ENCODE results near the gene VSTM2B.

The VSTM2B gene

GRCh38 chr19:29497241-29497640, 28.6 kb upstream of the VSTM2B start:
- DNase-seq: no peak

DNA sequence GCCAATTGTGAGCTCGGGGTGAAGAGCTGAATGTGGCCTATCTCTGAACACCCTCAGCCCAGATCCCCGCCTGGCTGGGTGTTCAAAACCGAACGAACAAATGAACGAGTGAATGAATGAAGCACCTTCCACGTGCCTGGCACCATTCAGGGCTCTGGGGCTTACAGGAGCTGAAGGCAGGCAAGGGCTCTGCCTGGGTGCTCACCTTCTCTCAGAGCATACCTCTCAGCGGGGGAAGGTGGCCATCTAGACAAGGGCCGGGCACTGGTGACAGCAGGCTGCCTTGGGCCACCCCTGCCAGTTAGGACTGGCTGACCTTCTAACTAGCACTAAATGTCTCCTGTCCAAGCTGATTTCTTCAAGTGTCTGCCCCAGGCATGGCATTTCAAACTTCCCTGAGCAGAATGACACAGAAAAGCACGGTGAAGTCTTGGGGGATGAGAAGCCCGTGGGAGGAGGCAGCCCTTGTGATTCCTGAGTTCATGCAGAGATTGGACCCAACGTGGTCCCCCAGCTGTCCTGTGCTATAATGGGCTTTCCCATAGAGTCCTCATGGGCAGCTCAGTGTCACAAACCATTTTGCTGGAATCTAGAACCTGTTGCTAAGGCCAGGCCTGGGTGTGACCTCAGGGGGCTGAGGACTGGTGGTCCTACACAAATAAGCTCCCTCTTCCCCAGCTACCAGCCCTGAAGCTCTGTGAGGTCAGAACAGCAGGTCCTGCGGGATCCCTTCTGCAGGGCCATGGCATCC, 27.9 kb upstream of the VSTM2B start:
- DNase-seq: no peak

DNA sequence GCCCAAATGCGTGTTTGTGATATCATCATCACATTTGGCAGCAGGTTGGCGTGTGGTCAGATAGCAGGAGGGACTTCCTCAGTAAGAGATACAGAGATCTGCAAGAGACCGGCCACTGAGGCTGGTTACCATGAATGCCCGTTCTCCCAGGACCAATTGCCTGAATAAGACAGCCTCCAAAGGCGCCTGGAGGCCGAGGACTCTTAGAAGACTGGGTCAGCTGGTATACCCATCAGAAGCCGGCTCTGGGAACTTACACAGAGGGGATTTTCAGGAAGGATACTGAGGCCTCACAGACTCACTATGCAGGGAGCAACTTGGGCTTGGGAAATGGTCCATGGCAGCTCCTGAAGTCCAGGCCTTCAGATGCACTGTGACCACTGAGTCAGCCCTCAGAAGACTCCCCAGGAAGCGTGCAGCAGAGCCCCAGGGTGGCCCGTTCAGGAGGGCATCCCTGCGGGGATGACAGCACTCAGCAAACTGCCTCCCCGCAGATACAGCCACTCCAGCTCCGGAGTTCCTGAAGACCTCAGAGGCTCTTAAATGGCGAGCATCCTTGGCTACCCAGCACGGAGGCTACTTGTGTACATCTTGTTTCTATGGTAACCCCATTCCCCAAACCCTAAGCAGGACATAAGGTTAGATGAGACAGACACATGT, 26.4 kb upstream of the VSTM2B start:
- no peak for DNase-seq

- no peak for DNase-seq
Measured at GRCh38 chr19:29499921-29500590, 25.7 kb upstream of the VSTM2B start.

- DNase-seq: no peak
Measured at GRCh38 chr19:29501816-29502580, 23.8 kb upstream of the VSTM2B start.

GRCh38 chr19:29502581-29502850, 23.3 kb upstream of the VSTM2B start:
- DNase-seq: no peak

GRCh38 chr19:29503140-29503758, 22.5 kb upstream of the VSTM2B start:
- no peak for DNase-seq

DNA sequence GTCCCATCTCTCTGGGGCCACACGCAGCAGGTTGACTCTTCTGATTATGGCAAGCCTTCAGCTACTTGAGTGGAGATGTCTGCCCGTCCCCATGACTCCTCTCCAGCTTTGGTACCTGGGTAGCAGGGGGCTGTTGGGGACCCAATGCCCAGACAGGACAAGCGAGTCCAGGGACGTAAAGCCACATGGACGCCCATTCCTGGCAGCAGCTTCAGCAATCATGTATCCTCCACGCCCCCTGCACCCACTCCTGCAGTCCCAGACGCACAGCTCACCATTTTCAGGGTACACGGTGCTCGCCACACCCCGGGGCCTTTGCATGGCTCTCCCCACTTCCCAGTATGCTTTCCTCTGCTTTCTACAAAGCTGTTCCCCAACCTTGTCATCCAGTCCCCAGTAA, 22.0 kb upstream of the VSTM2B start:
- DNase-seq: no peak

DNA sequence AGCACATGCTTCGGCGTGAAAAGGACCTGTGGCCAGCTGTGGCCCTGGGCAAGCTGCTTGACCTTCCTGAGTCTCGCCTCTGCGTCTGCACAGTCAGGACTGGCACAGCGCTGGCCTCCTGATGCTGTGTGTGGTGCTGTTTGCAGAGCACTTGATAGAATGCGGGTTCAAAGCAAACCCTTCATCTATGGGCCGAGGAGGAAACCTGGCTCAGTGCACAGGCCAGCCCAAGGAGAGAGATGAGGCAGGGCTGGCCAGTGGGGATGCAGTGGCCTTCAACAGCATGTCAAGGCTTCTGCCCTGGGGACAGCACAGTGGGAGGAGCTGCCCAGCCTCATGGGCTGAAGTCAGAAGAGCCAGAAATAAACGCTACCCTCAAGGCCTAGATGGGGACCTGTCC, 21.3 kb upstream of the VSTM2B start:
- no peak for DNase-seq

DNA sequence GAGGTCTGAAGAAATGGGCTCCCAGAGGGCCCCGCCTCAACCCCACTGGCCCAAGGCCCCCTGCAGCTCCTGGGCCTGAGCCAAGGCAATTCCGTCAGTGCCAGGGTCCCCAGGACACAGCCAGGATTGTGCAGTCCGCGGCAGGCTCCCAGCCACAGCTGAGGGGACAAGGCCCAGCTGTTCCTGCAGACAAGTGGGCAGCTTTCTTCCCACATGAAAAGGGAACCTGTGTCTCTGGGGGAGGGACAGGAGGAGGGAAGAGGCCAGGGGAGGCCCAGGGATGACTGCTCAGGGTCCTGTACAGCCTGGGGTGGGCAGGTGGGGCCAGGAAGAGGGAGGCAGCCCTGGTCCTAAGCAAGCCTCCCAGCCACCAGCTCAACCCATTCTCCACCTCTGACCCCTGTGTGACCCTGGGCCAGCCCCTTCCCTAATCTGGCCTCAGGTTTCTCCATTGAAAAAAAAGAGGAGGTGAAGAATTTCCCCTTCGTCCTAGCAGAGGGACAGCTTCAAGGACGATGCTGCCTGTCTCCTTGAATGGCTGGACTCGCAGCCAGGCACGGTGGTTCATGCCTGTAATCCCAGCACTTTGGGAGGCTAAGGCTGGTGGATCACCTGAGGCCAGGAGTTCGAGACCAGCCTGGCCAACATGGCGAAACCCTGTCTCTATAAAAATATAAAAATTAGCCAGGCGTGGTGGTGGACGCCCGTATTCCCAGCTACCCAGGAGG, 20.5 kb upstream of the VSTM2B start:
- DNase-seq: no peak

- no peak for DNase-seq
Measured at GRCh38 chr19:29506619-29506911, 19.2 kb upstream of the VSTM2B start.

DNA sequence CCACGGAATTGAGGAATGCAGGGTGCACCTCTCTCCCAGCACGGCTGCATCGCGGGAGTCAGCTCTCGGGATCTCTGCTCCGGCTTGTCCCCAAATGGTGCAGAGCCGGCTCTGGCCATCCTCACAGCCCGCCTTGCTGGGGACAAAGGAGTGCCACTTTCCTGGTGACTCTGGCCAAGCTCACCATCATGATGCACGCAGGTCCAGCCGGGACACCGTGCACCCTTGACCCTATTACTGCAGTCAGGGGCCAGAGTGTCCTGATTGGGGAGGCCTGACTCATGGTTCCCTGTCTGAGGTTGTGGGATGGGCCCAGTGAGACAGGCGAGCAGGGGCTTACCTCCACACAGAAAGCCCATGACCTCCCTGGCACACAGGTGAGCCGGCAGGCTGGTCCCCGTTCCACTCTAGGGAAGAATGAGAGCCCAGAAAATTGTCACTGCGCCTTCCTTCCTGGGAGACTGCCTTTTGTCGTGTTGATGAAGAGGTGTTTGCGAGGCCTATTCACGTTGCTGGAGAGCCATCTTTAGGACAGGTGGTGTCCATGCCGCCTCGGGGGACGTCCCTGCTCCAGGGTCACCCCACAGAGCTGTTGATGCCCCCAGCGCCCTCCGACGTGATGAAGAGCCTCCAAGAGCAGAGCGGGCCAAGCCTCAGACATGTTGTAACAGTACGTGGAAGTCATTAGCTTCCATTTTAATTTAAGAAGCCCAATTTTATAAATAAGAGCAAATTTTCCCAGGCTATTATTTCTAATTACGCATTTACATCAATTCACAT, 18.5 kb upstream of the VSTM2B start:
- no peak for DNase-seq

DNA sequence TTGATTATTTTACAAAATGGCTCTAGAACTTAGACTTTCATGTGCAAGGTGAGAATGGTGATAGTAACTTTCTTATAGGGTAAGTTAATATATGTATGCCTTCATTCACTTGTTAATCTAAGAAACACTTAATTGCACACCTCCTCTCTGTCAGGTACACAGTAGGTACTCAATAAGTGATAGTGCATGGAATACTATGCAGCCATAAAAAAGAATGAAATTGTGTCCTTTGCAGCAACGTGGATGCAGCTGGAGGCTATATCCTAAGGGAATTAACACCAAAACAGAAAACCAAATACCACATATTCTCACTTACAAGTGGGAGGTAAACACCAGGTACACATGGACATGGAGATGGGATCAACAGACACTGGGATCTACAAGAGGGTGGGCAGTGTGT, 17.6 kb upstream of the VSTM2B start:
- DNase-seq: no peak

DNA sequence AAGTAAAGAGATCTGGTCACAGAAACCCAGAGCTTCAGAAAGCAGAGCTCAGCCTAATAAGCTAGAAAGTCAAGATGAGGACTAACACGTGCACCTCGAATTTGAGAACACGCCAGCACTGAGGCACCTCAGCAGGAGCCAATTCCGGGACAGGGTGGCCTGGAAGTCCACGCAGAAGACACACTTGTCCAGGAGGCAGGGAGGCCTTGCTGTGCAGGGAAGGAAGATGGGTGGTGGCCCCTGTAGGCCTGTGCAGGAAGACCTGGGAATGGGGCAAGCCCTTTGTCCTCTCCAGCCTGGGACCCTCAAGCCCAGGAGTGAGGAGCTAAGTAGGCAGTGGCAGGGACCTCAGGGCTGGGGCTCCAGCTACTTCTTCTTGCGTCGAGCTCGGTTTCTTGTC, 16.3 kb upstream of the VSTM2B start:
- no peak for DNase-seq

DNA sequence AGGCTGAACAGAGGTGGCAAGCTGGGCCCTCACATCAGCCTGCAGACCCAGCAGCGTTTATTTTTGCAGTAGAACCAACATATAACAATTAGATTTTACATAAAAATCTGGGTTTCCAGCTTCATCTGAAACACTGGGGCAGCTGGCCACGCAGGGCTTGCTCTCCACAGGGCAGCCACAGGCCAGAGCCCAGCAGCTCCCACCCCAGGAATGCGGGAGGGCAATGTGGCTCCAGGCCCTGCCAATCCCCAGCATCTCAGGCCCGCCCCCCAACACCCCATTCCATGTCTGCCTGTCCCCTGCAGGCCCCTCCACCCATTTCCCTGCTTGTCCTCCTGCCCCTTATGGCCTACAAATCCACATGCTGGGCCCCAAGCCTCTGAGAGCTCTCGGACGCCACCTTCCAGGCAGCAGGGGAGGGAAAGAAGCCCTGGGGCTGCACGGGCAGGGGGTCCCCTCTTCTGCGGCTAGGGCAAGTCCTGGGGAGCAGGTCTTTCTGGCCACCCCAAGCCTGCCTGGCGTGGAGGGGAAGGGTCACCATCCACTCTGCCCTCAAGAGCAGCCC, 15.0 kb upstream of the VSTM2B start:
- no peak for DNase-seq

DNA sequence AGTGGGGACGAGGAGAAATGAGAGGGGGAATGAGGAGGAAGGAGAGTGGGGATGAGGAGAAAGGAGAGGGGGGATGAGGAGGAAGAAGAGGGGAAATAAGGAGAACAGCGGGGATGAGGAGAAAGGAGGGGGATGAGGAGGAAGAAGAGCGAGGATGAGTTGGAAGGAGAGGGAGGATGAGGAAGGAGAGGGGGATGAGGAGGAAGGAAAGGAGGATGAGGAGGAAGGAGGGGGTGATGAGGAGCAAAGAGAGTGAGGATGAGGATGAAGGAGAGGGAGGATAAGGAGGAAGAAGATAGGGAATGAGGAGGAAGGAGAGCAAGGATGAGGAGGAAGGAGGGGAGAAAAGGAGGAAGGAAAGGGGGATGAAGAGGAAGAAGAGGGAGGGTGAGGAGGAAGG, 14.0 kb upstream of the VSTM2B start:
- DNase-seq: no peak

- no peak for DNase-seq
Measured at GRCh38 chr19:29512748-29513147, 13.0 kb upstream of the VSTM2B start.

GRCh38 chr19:29514525-29515232, 11.1 kb upstream of the VSTM2B start:
- no peak for DNase-seq

DNA sequence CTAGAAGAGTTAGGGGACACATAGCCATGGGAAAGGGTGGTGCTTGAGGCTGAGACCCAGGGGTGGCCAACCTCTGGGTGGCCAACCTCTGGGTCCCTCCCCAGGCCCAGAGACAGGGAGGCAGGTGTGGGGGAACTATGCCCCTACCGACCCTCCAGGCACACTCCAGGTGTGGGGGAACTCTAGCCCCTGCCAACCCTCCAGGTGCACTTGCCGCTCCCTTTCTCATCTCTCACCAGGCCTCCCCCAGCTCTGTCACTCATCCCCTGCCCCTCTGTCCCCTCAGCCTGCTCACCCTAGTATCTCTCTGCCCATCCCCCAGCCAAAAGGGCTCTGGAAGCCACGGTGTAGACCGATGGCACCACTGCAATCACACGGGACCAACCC, 10.6 kb upstream of the VSTM2B start:
- no peak for DNase-seq

GRCh38 chr19:29515706-29516357, 10.0 kb upstream of the VSTM2B start:
- no peak for DNase-seq

GRCh38 chr19:29516358-29516725, 9.5 kb upstream of the VSTM2B start:
- DNase-seq: no peak

Measured in EL (cell line).